ENCODE results near the gene AFTPH.
A peak's percentile ranks its signal among the peaks of the same experiment; 100 is the strongest.

AFTPH gene

DNA sequence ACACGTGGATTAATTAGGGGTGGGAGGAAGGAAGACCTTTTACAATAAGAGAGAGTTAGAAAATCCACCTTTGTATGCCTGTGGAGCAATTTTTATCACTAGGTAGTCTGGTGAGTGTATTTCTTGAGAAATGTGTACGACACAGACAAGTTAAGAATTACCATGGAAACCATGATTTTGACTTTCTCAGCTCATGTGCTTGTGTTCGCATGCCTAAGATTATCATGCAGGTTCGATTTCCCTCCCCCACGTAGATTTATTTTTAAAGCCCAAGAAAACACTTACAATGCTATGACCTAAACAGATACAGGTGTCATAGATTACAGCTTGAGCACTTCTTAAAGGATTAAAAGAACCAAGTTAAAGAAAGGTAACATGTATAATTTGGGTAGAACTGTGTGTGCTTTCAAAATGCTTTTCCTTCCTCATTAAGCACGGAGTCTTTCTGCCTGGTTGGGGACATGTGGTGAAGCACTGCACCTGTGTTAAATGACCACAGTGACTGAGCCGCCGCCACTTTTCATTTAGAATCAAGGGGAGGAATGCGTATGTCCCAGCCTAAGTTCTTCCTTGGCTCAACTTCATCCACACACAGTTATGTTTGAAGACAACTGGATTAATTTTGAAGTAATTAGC is 113.0 kb downstream of the AFTPH start:
- TF ChIP-seq GATA1 (IDR thresholded peaks at IDR 0.05; ENCODE audit: low read depth, low read length) (no peak), POLR2A (IDR thresholded peaks at IDR 0.05; ENCODE audit: low read length) (no peak)
- DNase-seq = no peak

GRCh38 chr2:64637931-64638330 is 113.8 kb downstream of the AFTPH start:
- no peak for DNase-seq
- no peak for TF ChIP-seq POLR2A (IDR thresholded peaks at IDR 0.05; ENCODE audit: low read length)
- no peak for TF ChIP-seq GATA1 (IDR thresholded peaks at IDR 0.05; ENCODE audit: low read depth, low read length)

- TF ChIP-seq POLR2A (IDR thresholded peaks at IDR 0.05; ENCODE audit: low read length) = no peak
- TF ChIP-seq GATA1 (IDR thresholded peaks at IDR 0.05; ENCODE audit: low read depth, low read length) = no peak
- no peak for DNase-seq
Measured at GRCh38 chr2:64638502-64639120, 114.5 kb downstream of the AFTPH start.

- DNase-seq = peak in 1 of 2 experiments; percentile 26
- no peak for TF ChIP-seq GATA1 (IDR thresholded peaks at IDR 0.05; ENCODE audit: low read depth, low read length)
- no peak for TF ChIP-seq POLR2A (IDR thresholded peaks at IDR 0.05; ENCODE audit: low read length)
Measured at GRCh38 chr2:64639691-64640090, 115.6 kb downstream of the AFTPH start.

DNA sequence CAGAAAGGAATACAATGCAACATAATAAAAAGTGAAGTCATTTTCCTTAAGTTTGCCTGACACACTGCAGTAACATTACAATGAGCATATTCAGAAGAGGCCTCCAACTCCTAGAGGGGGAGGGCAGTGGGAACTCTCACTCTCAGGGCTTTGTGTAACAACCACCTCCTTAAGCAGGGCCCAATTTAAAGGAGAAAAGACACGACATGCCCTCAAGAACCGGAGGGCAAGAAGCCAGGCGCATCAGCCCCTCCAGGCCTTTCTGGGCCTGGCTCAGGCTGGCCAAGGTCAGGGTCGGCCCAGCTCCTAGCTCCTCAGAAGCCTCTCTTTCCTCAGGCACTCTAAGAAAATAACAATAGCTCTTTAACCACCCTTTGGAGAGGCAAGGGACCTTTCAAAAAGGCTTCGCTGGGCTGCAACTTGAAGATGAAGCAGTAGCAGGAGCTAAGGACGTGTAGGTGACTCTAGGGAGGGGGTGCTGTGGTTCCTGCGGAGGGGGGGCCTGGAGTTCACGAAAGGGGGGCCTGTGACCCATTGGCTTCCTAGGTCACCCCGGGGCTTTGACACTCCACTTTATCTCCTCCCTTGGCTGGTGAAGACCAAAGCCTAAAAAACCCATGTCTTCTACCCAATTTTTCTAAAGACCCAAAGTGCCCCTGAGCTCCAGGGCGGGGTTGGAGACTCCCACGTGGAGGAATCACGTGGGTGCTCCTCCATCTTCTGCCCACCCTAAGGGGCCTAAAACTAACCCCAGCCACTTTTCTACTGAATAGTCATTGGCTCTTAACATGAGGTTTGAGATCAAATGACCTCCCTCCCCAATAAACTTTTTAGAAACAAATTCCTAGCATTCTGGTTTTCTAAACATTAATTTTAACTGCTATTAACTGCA is 116.3 kb downstream of the AFTPH start:
- DNase-seq = no peak

GRCh38 chr2:64641599-64641998 is 117.5 kb downstream of the AFTPH start:
- TF ChIP-seq POLR2A (IDR thresholded peaks at IDR 0.05; ENCODE audit: low read length) (no peak), GATA1 (IDR thresholded peaks at IDR 0.05; ENCODE audit: low read depth, low read length) (no peak)
- no peak for DNase-seq

More for the DNA sequence above, 116.3 kb downstream of the AFTPH start:
- TF ChIP-seq POLR2A (IDR thresholded peaks at IDR 0.05; ENCODE audit: low read length) = no peak
- TF ChIP-seq GATA1 (IDR thresholded peaks at IDR 0.05; ENCODE audit: low read depth, low read length) = no peak
